Measurements from ENCODE around the gene C3. TPM values are rescaled to one million over a fixed set of nuclear protein-coding genes. Genes with fewer than 3 reads are reported as not detected.
A peak's percentile ranks its signal among the peaks of the same experiment; 100 is the strongest.

Gene C3
- total RNA-seq, 5 donors from 2014 or later (not counting 1 experiment from before 2014, with no cell fraction given): 1.1 to 10.6 (median 7.6) TPM; not detected in 1

DNA sequence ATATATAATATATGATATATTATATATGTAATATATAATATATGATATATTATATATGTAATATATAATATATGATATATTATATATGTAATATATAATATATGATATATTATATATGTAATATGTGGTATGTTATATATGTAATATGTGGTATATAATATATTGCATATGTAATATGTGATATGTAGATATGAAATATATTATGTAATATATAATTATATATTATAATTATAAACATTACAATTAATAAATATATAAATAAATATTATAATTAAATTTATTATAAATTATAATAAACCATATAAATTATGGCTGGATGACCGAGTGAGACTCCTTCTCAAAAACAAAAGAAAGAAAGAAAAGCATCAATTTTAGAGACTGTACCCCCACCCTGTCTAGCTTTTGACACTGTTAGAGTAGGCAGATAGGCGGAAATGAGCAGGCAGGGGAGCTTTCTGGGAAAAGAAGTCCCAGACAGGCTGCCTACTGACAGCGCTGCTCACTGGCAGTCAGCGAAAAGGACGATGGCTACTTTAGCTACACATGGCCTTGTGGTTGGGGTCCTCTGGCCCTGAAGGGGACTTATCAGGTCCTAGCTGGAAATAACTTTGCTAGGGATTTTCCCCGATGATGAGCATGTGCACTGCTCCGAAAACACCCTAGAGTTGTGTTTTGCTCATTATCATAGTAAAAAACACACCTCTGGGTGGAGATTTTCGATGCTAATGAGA, 19.7 kb downstream of the C3 start:
- no peak for ATAC-seq (replicated peaks in 1 of 4)
- Mint-ChIP-seq H3K27me3 (no peaks in the 10 kb centered on the region), H3K27ac (no peak overlapping the region), H3K9me3 (no peaks in the 10 kb centered on the region), H3K36me3 (no peaks in the 10 kb centered on the region), H3K4me3 (no peak overlapping the region), H3K4me1 (peaks cover 0 to 4% (median 0%) of the 10 kb centered on the region in 3 donors)
- no peak overlapping the region for H3K4me3 ChIP-seq (ENCODE audit: control insufficient read depth in 1 of 2, extremely low read depth in 1 of 2, low read length in 1 of 2)
- no peaks in the 10 kb centered on the region for H3K9me3 ChIP-seq
- ChIA-PET CTCF (no interaction called here), POLR2A (no interaction called here)
- no peak overlapping the region for H3K27ac ChIP-seq (ENCODE audit: low read length)
- H3K36me3 ChIP-seq (ENCODE audit: control insufficient read depth in 2 of 2, extremely low read depth in 1 of 2, insufficient read depth in 1 of 2, low read length in 1 of 2): no peaks in the 10 kb centered on the region
- 82% methylated on average over 3 of the region's 8 CpGs for WGBS (ENCODE audit: insufficient coverage)
- H3K27me3 ChIP-seq (replicated peaks in 1 of 2; ENCODE audit: control insufficient read depth in 2 of 2, extremely low read depth in 1 of 2, insufficient read depth in 2 of 2, low read length in 1 of 2): peaks cover 0 to 4% of the 10 kb centered on the region in 2 experiments
- H3K4me1 ChIP-seq (ENCODE audit: control insufficient read depth in 1 of 2, extremely low read depth in 1 of 2, insufficient read depth in 2 of 2, low read length in 2 of 2): no peaks in the 10 kb centered on the region
- no peak for DNase-seq

DNA sequence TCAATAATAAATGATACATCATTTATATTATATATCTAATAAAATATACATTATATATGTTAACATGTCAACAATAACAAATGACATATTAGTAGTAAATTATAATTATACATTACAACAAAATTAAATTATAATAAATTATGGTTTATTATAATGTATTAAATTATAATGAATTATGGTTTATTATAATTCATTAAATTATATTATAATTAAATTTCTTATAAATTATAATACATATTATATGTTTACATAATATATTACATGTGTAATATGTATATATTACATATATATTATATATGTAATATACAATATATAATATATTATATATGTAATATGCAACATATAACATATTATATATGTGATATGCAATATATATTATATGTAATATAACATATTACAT, 20.5 kb downstream of the C3 start:
- Histone ChIP-seq H3K4me1 (ENCODE audit: control insufficient read depth in 1 of 2, extremely low read depth in 1 of 2, insufficient read depth in 2 of 2, low read length in 2 of 2) (no peaks in the 10 kb centered on the region), H3K9me3 (no peaks in the 10 kb centered on the region), H3K4me3 (ENCODE audit: control insufficient read depth in 1 of 2, extremely low read depth in 1 of 2, low read length in 1 of 2) (no peak overlapping the region), H3K27ac (ENCODE audit: low read length) (no peak overlapping the region), H3K36me3 (ENCODE audit: control insufficient read depth in 2 of 2, extremely low read depth in 1 of 2, insufficient read depth in 1 of 2, low read length in 1 of 2) (no peaks in the 10 kb centered on the region), H3K27me3 (replicated peaks in 1 of 2; ENCODE audit: control insufficient read depth in 2 of 2, extremely low read depth in 1 of 2, insufficient read depth in 2 of 2, low read length in 1 of 2) (peaks cover 0 to 4% of the 10 kb centered on the region in 2 experiments)
- no peaks in the 10 kb centered on the region for H3K9me3 Mint-ChIP-seq
- DNase-seq (no peak), ATAC-seq (replicated peaks in 1 of 4) (no peak)
- H3K27me3 Mint-ChIP-seq: no peaks in the 10 kb centered on the region
- H3K4me1 Mint-ChIP-seq: peaks cover 0 to 4% (median 0%) of the 10 kb centered on the region in 3 donors
- POLR2A ChIA-PET: no interaction called here
- no peak overlapping the region for H3K4me3 Mint-ChIP-seq
- H3K27ac Mint-ChIP-seq: no peak overlapping the region
- no peaks in the 10 kb centered on the region for H3K36me3 Mint-ChIP-seq
- CTCF ChIA-PET: no interaction called here

DNA sequence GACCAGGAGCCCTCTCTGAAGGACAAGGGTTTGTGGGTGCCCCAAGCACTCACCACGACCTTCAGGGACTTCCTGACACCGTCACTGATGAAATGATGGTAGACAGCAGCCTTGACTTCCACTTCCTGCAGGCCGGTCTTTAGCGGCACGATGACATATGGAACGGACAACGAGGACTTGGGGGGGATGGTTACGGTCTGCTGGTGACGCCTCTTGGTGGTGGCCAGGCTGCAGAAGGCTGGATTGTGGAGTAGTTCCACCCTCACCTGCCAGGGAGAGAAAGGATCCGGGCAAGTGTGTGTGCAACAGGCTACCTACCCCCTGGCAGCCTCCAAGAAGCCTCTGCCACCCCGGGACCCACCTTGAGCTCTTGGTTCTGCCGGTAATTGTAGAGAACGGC, 23.2 kb downstream of the C3 start:
- H3K4me3 ChIP-seq (ENCODE audit: control insufficient read depth in 1 of 2, extremely low read depth in 1 of 2, low read length in 1 of 2): no peak overlapping the region
- H3K27ac ChIP-seq (ENCODE audit: low read length): no peak overlapping the region
- peaks cover 0 to 10% of the 10 kb centered on the region in 2 experiments for H3K27me3 ChIP-seq (replicated peaks in 1 of 2; ENCODE audit: control insufficient read depth in 2 of 2, extremely low read depth in 1 of 2, insufficient read depth in 2 of 2, low read length in 1 of 2)
- Mint-ChIP-seq H3K36me3 (no peaks in the 10 kb centered on the region), H3K4me3 (no peak overlapping the region), H3K9me3 (no peaks in the 10 kb centered on the region), H3K4me1 (peaks cover 0 to 5% (median 0%) of the 10 kb centered on the region in 3 donors), H3K27me3 (no peaks in the 10 kb centered on the region), H3K27ac (no peak overlapping the region)
- H3K4me1 ChIP-seq (ENCODE audit: control insufficient read depth in 1 of 2, extremely low read depth in 1 of 2, insufficient read depth in 2 of 2, low read length in 2 of 2): peaks cover 0 to 2% of the 10 kb centered on the region in 2 experiments
- POLR2A ChIA-PET: no interaction called here
- ATAC-seq (replicated peaks in 1 of 4) (peak in 1 of 4 experiments; percentile 35), DNase-seq (no peak)
- no peaks in the 10 kb centered on the region for H3K9me3 ChIP-seq
- 61% methylated on average over 7 of the region's 13 CpGs for WGBS (ENCODE audit: insufficient coverage)
- CTCF ChIA-PET: no interaction called here
- H3K36me3 ChIP-seq (ENCODE audit: control insufficient read depth in 2 of 2, extremely low read depth in 1 of 2, insufficient read depth in 1 of 2, low read length in 1 of 2): no peaks in the 10 kb centered on the region

DNA sequence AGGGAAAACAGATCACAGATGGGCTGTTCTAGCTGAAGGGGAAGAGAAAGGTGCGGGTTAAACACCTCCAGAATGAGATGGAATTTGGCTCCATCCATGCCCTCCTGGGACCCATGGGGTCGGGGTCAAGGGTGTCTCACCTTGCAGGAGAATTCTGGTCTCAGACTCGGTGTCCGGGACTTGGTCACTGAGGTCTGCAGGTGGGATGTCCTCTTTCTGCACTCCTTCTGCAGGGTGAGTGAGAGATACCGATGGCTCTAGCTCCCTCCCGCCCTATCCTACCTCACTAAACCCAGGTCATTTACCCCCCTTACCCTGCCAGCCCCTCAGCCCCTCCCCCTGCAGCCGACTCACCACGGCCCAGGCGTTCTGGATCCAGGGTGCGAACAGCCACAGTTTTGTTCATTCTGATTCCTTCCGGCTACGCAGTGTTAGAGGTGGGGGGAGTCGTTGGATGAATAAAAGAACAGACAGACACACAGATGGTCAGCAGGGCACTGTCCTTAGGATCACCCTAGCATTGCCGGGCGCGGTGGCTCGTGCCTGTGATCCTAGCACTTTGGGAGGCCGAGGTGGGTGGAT, 24.1 kb downstream of the C3 start:
- Histone ChIP-seq H3K27me3 (replicated peaks in 1 of 2; ENCODE audit: control insufficient read depth in 2 of 2, extremely low read depth in 1 of 2, insufficient read depth in 2 of 2, low read length in 1 of 2) (peaks cover 0 to 8% of the 10 kb centered on the region in 2 experiments), H3K9me3 (no peaks in the 10 kb centered on the region), H3K27ac (ENCODE audit: low read length) (no peak overlapping the region), H3K4me3 (ENCODE audit: control insufficient read depth in 1 of 2, extremely low read depth in 1 of 2, low read length in 1 of 2) (no peak overlapping the region), H3K4me1 (ENCODE audit: control insufficient read depth in 1 of 2, extremely low read depth in 1 of 2, insufficient read depth in 2 of 2, low read length in 2 of 2) (peaks cover 0 to 2% of the 10 kb centered on the region in 2 experiments), H3K36me3 (ENCODE audit: control insufficient read depth in 2 of 2, extremely low read depth in 1 of 2, insufficient read depth in 1 of 2, low read length in 1 of 2) (no peaks in the 10 kb centered on the region)
- H3K27ac Mint-ChIP-seq: no peak overlapping the region
- no peak for ATAC-seq (replicated peaks in 1 of 4)
- no peaks in the 10 kb centered on the region for H3K27me3 Mint-ChIP-seq
- H3K36me3 Mint-ChIP-seq: no peaks in the 10 kb centered on the region
- ChIA-PET CTCF (interaction anchor here in 1 of 2 donors (0.7 kb wide), 1 partner anchor 258 kb away, joined by 3 read pairs; no protein-coding TSS in a partner anchor), POLR2A (interaction anchor here in 1 of 2 donors (0.7 kb wide), 1 partner anchor 509 kb away, joined by 3 read pairs; no protein-coding TSS in a partner anchor)
- H3K4me1 Mint-ChIP-seq: peaks cover 0 to 6% (median 0%) of the 10 kb centered on the region in 3 donors
- no peaks in the 10 kb centered on the region for H3K9me3 Mint-ChIP-seq
- WGBS (ENCODE audit: insufficient coverage): 77% methylated on average over 7 of the region's 18 CpGs
- no peak for DNase-seq
- no peak overlapping the region for H3K4me3 Mint-ChIP-seq

DNA sequence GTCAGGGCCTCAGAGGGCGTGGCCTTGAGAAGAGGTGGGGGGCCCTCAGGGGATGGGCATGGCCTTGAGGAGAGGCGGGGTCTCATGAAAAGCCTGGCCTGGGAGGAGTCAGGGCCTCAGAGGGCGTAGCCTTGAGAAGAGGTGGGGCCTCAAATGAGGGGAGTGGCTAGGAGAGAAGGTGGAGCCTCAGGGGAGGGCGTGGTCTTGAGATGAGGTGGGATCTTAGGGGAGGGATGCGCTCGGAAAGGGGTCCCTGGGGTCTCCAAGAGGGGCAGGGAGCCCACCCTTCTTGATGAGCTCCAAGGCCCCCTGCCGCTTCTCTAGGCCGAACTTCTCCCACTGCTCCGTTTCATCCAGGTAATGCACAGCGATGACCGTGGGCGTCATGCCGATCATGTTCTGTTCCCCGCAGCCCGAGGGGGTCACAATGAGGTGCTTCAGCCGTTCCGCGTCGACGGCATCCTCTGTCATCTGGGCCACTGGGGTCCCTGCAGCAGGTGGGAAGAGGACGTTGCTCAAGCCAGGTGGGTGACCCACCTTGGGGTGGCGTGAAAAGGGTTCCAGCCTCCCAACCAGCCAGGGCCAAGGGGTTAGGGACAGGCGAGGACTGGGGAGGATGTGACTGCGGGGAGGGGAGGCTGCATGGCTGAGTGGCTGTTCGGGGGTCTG, 26.2 kb downstream of the C3 start:
- no peak overlapping the region for H3K27ac Mint-ChIP-seq
- peaks cover 0 to 6% (median 0%) of the 10 kb centered on the region in 3 donors for H3K4me1 Mint-ChIP-seq
- ATAC-seq (replicated peaks in 1 of 4) (no peak), DNase-seq (no peak)
- H3K27ac ChIP-seq (ENCODE audit: low read length): no peak overlapping the region
- peaks cover 0 to 8% of the 10 kb centered on the region in 2 experiments for H3K27me3 ChIP-seq (replicated peaks in 1 of 2; ENCODE audit: control insufficient read depth in 2 of 2, extremely low read depth in 1 of 2, insufficient read depth in 2 of 2, low read length in 1 of 2)
- ChIA-PET CTCF (interaction anchor here in 1 of 2 donors (0.7 kb wide), 1 partner anchor 203 kb away, joined by 5 read pairs; no protein-coding TSS in a partner anchor), POLR2A (no interaction called here)
- no peak overlapping the region for H3K4me3 Mint-ChIP-seq
- no peaks in the 10 kb centered on the region for H3K9me3 Mint-ChIP-seq
- no peaks in the 10 kb centered on the region for H3K9me3 ChIP-seq
- H3K36me3 Mint-ChIP-seq: no peaks in the 10 kb centered on the region
- 95% methylated on average over 20 of the region's 25 CpGs for WGBS (ENCODE audit: insufficient coverage)
- no peaks in the 10 kb centered on the region for H3K27me3 Mint-ChIP-seq
- H3K36me3 ChIP-seq (ENCODE audit: control insufficient read depth in 2 of 2, extremely low read depth in 1 of 2, insufficient read depth in 1 of 2, low read length in 1 of 2): no peaks in the 10 kb centered on the region
- H3K4me3 ChIP-seq (ENCODE audit: control insufficient read depth in 1 of 2, extremely low read depth in 1 of 2, low read length in 1 of 2): no peak overlapping the region
- H3K4me1 ChIP-seq (ENCODE audit: control insufficient read depth in 1 of 2, extremely low read depth in 1 of 2, insufficient read depth in 2 of 2, low read length in 2 of 2): peaks cover 0 to 2% of the 10 kb centered on the region in 2 experiments

DNA sequence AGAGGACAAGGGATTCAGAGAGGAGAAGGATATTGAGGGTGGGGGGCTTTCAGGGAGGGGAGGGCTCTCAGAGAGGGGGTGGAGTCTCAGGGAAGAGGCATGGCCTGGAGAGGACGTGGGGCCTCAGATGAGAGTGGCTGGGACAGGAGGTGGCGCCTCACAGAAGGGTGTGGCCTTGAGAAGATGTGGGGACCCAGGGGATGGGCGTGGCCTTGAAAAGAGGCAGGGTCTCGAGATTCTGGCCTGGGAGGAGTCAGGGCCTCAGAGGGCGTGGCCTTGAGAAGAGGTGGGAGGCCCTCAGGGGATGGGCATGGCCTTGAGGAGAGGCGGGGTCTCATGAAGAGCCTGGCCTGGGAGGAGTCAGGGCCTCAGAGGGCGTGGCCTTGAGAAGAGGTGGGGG, 26.8 kb downstream of the C3 start:
- Mint-ChIP-seq H3K4me1 (peaks cover 0 to 6% (median 0%) of the 10 kb centered on the region in 3 donors), H3K27me3 (no peaks in the 10 kb centered on the region), H3K4me3 (no peak overlapping the region), H3K27ac (no peak overlapping the region), H3K36me3 (no peaks in the 10 kb centered on the region), H3K9me3 (no peaks in the 10 kb centered on the region)
- DNase-seq: no peak
- Histone ChIP-seq H3K36me3 (ENCODE audit: control insufficient read depth in 2 of 2, extremely low read depth in 1 of 2, insufficient read depth in 1 of 2, low read length in 1 of 2) (no peaks in the 10 kb centered on the region), H3K4me3 (ENCODE audit: control insufficient read depth in 1 of 2, extremely low read depth in 1 of 2, low read length in 1 of 2) (no peak overlapping the region), H3K4me1 (ENCODE audit: control insufficient read depth in 1 of 2, extremely low read depth in 1 of 2, insufficient read depth in 2 of 2, low read length in 2 of 2) (peaks cover 0 to 2% of the 10 kb centered on the region in 2 experiments), H3K27ac (ENCODE audit: low read length) (no peak overlapping the region), H3K27me3 (replicated peaks in 1 of 2; ENCODE audit: control insufficient read depth in 2 of 2, extremely low read depth in 1 of 2, insufficient read depth in 2 of 2, low read length in 1 of 2) (peaks cover 0 to 8% of the 10 kb centered on the region in 2 experiments), H3K9me3 (no peaks in the 10 kb centered on the region)
- 67% methylated on average over 4 of the region's 7 CpGs for WGBS (ENCODE audit: insufficient coverage)
- POLR2A ChIA-PET: no interaction called here
- CTCF ChIA-PET: no interaction called here
- no peak for ATAC-seq (replicated peaks in 1 of 4)

Data from T-cell (primary cell).